IPS-18c (cell line): ENCODE measurements around the gene DELE1.
A peak's percentile ranks its signal among the peaks of the same experiment; 100 is the strongest.

Experiments
- H3K4me3 ChIP-seq: 2 replicates; pipeline ENCODE4 v1.7.0; 2013; ENCODE audit warnings: low read depth, mild to moderate bottlenecking, low read length, moderate library complexity; ENCODE audit not compliant: insufficient read depth
- H3K9me3 ChIP-seq: one replicate; pipeline ENCODE4 v1.6.1; 2013; ENCODE audit warnings: mild to moderate bottlenecking, low read length, moderate library complexity; ENCODE audit not compliant: control insufficient read depth, insufficient read depth

The DELE1 gene

GRCh38 chr5:141923448-141924313 lies at the start of gene DELE1:
TSS of gene DELE1 (plus strand) at chr5:141923871. CDS start at chr5:141923942, 71 bp downstream.
- Histone ChIP-seq H3K9me3 (no peaks in the 10 kb centered on the region), H3K4me3 (peak within 1 kb of the TSS; percentile 91)

GRCh38 chr5:141873933-141874261 lies 49.8 kb upstream of the DELE1 start:
- Histone ChIP-seq H3K4me3 (no peak overlapping the region), H3K9me3 (peaks cover 2% of the 10 kb centered on the region)

- H3K4me3 ChIP-seq = peak overlapping the region; percentile 10; the same call in 1 of the 2 replicates
- H3K9me3 ChIP-seq = no peaks in the 10 kb centered on the region
Observed at GRCh38 chr5:141874262-141874964, 49.3 kb upstream of the DELE1 start.

GRCh38 chr5:141875022-141875740 lies 48.5 kb upstream of the DELE1 start:
- Histone ChIP-seq H3K4me3 (peak overlapping the region; percentile 90), H3K9me3 (no peaks in the 10 kb centered on the region)

- peak overlapping the region; percentile 90 for H3K4me3 ChIP-seq
Observed at GRCh38 chr5:141875795-141876627, 47.7 kb upstream of the DELE1 start.

GRCh38 chr5:141876628-141877355 lies 46.9 kb upstream of the DELE1 start:
- Histone ChIP-seq H3K9me3 (no peaks in the 10 kb centered on the region), H3K4me3 (peak overlapping the region; percentile 90)

More at GRCh38 chr5:141875795-141876627, 47.7 kb upstream of the DELE1 start:
- H3K9me3 ChIP-seq = no peaks in the 10 kb centered on the region

- Histone ChIP-seq H3K4me3 (peak overlapping the region; percentile 90), H3K9me3 (no peaks in the 10 kb centered on the region)
Observed at GRCh38 chr5:141877356-141878185, 46.1 kb upstream of the DELE1 start.

- H3K4me3 ChIP-seq = peak within 1 kb of the TSS; percentile 90
- H3K9me3 ChIP-seq = no peaks in the 10 kb centered on the region
Observed at GRCh38 chr5:141878186-141878710, 45.4 kb upstream of the DELE1 start, which contains the start of gene PCDH1. TSS of gene PCDH1 (minus strand) at chr5:141878410. CDS start at chr5:141878262, 148 bp downstream.

GRCh38 chr5:141878711-141879425 lies 44.8 kb upstream of the DELE1 start:
- Histone ChIP-seq H3K4me3 (peak overlapping the region; percentile 71), H3K9me3 (no peaks in the 10 kb centered on the region)

- H3K4me3 ChIP-seq = no peak overlapping the region
Observed at GRCh38 chr5:141879426-141879759, 44.3 kb upstream of the DELE1 start.

GRCh38 chr5:141879941-141880738 lies 43.5 kb upstream of the DELE1 start:
- no peak overlapping the region for H3K4me3 ChIP-seq
- H3K9me3 ChIP-seq = no peaks in the 10 kb centered on the region

More at GRCh38 chr5:141879426-141879759, 44.3 kb upstream of the DELE1 start:
- H3K9me3 ChIP-seq = no peaks in the 10 kb centered on the region

GRCh38 chr5:141880961-141881801 lies 42.5 kb upstream of the DELE1 start:
- peak overlapping the region; percentile 11; the same call in 1 of the 2 replicates for H3K4me3 ChIP-seq
- no peaks in the 10 kb centered on the region for H3K9me3 ChIP-seq

- Histone ChIP-seq H3K9me3 (no peaks in the 10 kb centered on the region), H3K4me3 (peak overlapping the region; percentile 32; the same call in 1 of the 2 replicates)
Observed at GRCh38 chr5:141881886-141882285, 41.8 kb upstream of the DELE1 start.
